ENCODE results near the gene RBM28.

RBM28 gene

DNA sequence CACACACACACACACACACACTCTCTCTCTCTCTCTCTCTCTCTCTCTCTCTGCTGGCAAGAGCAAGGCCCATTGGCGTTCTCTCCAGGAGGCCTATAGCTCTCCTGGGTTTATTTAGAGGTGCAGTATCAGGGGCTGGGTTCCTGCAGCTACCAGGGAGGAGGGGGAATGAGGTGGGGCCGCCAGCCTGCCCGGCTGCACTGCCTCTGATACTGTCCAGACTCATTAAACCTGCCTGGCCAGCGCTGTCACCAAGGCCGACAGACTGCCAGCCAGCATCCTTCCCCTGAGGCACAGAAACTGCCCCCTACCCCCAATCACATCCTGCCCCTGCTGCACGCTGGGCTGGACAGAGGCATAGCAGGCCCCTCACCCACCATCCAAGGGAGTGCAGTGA, 13.5 kb upstream of the RBM28 start:
- no peak for TF ChIP-seq TEAD4 (IDR thresholded peaks at IDR 0.05)
- no peak for TF ChIP-seq EP300 (IDR thresholded peaks at IDR 0.05; ENCODE audit: borderline replicate concordance)
- TF ChIP-seq FOXM1 (IDR thresholded peaks at IDR 0.05; ENCODE audit: borderline replicate concordance, low read depth), result no peak
- TF ChIP-seq, protein P1, sequence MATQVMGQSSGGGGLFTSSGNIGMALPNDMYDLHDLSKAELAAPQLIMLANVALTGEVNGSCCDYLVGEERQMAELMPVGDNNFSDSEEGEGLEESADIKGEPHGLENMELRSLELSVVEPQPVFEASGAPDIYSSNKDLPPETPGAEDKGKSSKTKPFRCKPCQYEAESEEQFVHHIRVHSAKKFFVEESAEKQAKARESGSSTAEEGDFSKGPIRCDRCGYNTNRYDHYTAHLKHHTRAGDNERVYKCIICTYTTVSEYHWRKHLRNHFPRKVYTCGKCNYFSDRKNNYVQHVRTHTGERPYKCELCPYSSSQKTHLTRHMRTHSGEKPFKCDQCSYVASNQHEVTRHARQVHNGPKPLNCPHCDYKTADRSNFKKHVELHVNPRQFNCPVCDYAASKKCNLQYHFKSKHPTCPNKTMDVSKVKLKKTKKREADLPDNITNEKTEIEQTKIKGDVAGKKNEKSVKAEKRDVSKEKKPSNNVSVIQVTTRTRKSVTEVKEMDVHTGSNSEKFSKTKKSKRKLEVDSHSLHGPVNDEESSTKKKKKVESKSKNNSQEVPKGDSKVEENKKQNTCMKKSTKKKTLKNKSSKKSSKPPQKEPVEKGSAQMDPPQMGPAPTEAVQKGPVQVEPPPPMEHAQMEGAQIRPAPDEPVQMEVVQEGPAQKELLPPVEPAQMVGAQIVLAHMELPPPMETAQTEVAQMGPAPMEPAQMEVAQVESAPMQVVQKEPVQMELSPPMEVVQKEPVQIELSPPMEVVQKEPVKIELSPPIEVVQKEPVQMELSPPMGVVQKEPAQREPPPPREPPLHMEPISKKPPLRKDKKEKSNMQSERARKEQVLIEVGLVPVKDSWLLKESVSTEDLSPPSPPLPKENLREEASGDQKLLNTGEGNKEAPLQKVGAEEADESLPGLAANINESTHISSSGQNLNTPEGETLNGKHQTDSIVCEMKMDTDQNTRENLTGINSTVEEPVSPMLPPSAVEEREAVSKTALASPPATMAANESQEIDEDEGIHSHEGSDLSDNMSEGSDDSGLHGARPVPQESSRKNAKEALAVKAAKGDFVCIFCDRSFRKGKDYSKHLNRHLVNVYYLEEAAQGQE (IDR thresholded peaks at IDR 0.05; ENCODE audit: low read depth), result no peak
- no peak for TF ChIP-seq NFIC (IDR thresholded peaks at IDR 0.05)
- TF ChIP-seq TCF12 (IDR thresholded peaks at IDR 0.05; ENCODE audit: low read depth), result no peak
- no peak for TF ChIP-seq YY1 (IDR thresholded peaks at IDR 0.05; ENCODE audit: low read depth)
- TF ChIP-seq, protein P2, sequence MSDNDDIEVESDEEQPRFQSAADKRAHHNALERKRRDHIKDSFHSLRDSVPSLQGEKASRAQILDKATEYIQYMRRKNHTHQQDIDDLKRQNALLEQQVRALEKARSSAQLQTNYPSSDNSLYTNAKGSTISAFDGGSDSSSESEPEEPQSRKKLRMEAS (IDR thresholded peaks at IDR 0.05), result no peak
- TF ChIP-seq TAF1 (IDR thresholded peaks at IDR 0.05; ENCODE audit: low read depth), result no peak
- no peak for TF ChIP-seq ZBTB7A (IDR thresholded peaks at IDR 0.05; ENCODE audit: low read depth)
- TF ChIP-seq RAD21 (IDR thresholded peaks at IDR 0.05; ENCODE audit: low read depth), result no peak
- no peak for TF ChIP-seq CEBPB (IDR thresholded peaks at IDR 0.05)
- no peak for TF ChIP-seq EGR1 (IDR thresholded peaks at IDR 0.05)
- no peak for TF ChIP-seq USF1 (IDR thresholded peaks at IDR 0.05)
- TF ChIP-seq CREB1 (IDR thresholded peaks at IDR 0.05; ENCODE audit: low read depth), result no peak

DNA sequence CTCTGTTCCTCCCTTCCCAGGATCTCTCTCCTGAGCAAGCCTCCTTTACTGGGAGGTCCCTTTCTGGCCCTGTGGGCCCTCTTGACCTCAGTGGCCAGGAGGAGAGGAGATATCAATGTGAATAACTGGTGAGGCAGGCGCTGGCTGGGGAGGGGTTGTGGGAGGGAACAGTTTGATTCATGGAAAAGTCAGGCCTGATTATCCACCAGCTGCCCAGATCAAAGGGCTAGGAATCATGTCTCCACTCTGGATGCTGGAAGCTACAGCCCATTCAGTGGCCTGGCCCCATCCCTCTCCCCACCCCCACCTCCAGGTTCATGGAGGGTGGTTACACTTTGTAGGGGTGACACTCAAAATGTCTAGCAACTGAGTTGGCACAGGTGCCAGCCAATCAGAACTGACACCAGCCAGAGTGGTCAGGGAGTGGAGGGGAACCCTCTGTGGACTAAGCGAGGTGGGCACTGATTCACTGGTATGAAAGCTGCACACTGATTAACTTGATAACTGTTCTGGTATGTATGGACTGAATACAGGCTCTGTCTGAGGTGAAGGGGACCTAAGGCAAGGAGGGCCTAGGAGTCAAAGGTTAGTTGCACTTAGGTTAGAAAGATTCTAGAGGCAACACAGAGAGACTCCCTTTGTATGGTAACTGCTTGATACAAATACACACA, 13.0 kb upstream of the RBM28 start:
- TF ChIP-seq CEBPB (IDR thresholded peaks at IDR 0.05) (no peak), TAF1 (IDR thresholded peaks at IDR 0.05; ENCODE audit: low read depth) (no peak), EGR1 (IDR thresholded peaks at IDR 0.05) (no peak), ZBTB7A (IDR thresholded peaks at IDR 0.05; ENCODE audit: low read depth) (no peak), TEAD4 (IDR thresholded peaks at IDR 0.05) (no peak), CREB1 (IDR thresholded peaks at IDR 0.05; ENCODE audit: low read depth) (no peak), YY1 (IDR thresholded peaks at IDR 0.05; ENCODE audit: low read depth) (no peak), RAD21 (IDR thresholded peaks at IDR 0.05; ENCODE audit: low read depth) (no peak), TCF12 (IDR thresholded peaks at IDR 0.05; ENCODE audit: low read depth) (no peak), USF1 (IDR thresholded peaks at IDR 0.05) (no peak), NFIC (IDR thresholded peaks at IDR 0.05) (no peak), EP300 (IDR thresholded peaks at IDR 0.05; ENCODE audit: borderline replicate concordance) (no peak), FOXM1 (IDR thresholded peaks at IDR 0.05; ENCODE audit: borderline replicate concordance, low read depth) (no peak)
- TF ChIP-seq, protein P2 (IDR thresholded peaks at IDR 0.05), result no peak
- TF ChIP-seq, protein P1 (IDR thresholded peaks at IDR 0.05; ENCODE audit: low read depth), result no peak

GRCh38 chr7:128353610-128354009, 9.9 kb upstream of the RBM28 start:
- TF ChIP-seq, protein P1 (IDR thresholded peaks at IDR 0.05; ENCODE audit: low read depth), result no peak
- TF ChIP-seq EP300 (IDR thresholded peaks at IDR 0.05; ENCODE audit: borderline replicate concordance), result no peak
- no peak for TF ChIP-seq TCF12 (IDR thresholded peaks at IDR 0.05; ENCODE audit: low read depth)
- TF ChIP-seq CREB1 (IDR thresholded peaks at IDR 0.05; ENCODE audit: low read depth), result no peak
- no peak for TF ChIP-seq RAD21 (IDR thresholded peaks at IDR 0.05; ENCODE audit: low read depth)
- TF ChIP-seq NFIC (IDR thresholded peaks at IDR 0.05), result no peak
- TF ChIP-seq, protein P2 (IDR thresholded peaks at IDR 0.05), result no peak
- TF ChIP-seq TAF1 (IDR thresholded peaks at IDR 0.05; ENCODE audit: low read depth), result no peak
- no peak for TF ChIP-seq CEBPB (IDR thresholded peaks at IDR 0.05)
- TF ChIP-seq TEAD4 (IDR thresholded peaks at IDR 0.05), result no peak
- no peak for TF ChIP-seq ZBTB7A (IDR thresholded peaks at IDR 0.05; ENCODE audit: low read depth)
- TF ChIP-seq YY1 (IDR thresholded peaks at IDR 0.05; ENCODE audit: low read depth), result no peak
- TF ChIP-seq EGR1 (IDR thresholded peaks at IDR 0.05), result no peak
- no peak for TF ChIP-seq FOXM1 (IDR thresholded peaks at IDR 0.05; ENCODE audit: borderline replicate concordance, low read depth)
- no peak for TF ChIP-seq USF1 (IDR thresholded peaks at IDR 0.05)
